ENCODE data around the gene POLR2A.

DNA sequence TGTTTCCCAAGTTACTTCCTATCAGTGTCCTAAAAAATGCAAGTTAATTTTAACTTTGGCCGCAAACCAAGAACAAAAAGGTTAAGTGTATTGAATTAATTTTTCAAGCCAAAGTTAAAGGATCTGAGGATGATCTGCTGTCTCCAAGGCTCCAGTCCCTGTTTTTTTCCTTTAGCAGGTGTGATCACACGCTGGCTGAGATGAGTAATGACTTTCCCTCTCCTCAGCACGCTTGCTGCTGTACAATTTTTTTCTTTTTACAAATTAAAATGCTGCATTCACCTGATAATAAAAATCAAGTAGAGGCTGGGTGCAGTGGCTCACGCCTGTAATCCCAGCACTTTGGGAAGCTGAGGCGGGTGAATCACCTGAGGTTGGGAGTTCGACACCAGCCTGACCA lies 60.7 kb downstream of the POLR2A start:
- TF ChIP-seq, protein P1, sequence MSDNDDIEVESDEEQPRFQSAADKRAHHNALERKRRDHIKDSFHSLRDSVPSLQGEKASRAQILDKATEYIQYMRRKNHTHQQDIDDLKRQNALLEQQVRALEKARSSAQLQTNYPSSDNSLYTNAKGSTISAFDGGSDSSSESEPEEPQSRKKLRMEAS (IDR thresholded peaks at IDR 0.05): no peak
- TF ChIP-seq RAD21 (IDR thresholded peaks at IDR 0.05; ENCODE audit: low read depth): no peak
- TF ChIP-seq TAF1 (IDR thresholded peaks at IDR 0.05; ENCODE audit: low read depth): no peak
- no peak for TF ChIP-seq CEBPB (IDR thresholded peaks at IDR 0.05)
- no peak for TF ChIP-seq TEAD4 (IDR thresholded peaks at IDR 0.05)
- TF ChIP-seq, protein P2, sequence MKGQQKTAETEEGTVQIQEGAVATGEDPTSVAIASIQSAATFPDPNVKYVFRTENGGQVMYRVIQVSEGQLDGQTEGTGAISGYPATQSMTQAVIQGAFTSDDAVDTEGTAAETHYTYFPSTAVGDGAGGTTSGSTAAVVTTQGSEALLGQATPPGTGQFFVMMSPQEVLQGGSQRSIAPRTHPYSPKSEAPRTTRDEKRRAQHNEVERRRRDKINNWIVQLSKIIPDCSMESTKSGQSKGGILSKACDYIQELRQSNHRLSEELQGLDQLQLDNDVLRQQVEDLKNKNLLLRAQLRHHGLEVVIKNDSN (IDR thresholded peaks at IDR 0.05): no peak
- no peak for TF ChIP-seq TCF12 (IDR thresholded peaks at IDR 0.05; ENCODE audit: low read depth)
- TF ChIP-seq, protein P3, sequence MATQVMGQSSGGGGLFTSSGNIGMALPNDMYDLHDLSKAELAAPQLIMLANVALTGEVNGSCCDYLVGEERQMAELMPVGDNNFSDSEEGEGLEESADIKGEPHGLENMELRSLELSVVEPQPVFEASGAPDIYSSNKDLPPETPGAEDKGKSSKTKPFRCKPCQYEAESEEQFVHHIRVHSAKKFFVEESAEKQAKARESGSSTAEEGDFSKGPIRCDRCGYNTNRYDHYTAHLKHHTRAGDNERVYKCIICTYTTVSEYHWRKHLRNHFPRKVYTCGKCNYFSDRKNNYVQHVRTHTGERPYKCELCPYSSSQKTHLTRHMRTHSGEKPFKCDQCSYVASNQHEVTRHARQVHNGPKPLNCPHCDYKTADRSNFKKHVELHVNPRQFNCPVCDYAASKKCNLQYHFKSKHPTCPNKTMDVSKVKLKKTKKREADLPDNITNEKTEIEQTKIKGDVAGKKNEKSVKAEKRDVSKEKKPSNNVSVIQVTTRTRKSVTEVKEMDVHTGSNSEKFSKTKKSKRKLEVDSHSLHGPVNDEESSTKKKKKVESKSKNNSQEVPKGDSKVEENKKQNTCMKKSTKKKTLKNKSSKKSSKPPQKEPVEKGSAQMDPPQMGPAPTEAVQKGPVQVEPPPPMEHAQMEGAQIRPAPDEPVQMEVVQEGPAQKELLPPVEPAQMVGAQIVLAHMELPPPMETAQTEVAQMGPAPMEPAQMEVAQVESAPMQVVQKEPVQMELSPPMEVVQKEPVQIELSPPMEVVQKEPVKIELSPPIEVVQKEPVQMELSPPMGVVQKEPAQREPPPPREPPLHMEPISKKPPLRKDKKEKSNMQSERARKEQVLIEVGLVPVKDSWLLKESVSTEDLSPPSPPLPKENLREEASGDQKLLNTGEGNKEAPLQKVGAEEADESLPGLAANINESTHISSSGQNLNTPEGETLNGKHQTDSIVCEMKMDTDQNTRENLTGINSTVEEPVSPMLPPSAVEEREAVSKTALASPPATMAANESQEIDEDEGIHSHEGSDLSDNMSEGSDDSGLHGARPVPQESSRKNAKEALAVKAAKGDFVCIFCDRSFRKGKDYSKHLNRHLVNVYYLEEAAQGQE (IDR thresholded peaks at IDR 0.05; ENCODE audit: low read depth): no peak
- no peak for TF ChIP-seq NFIC (IDR thresholded peaks at IDR 0.05)
- TF ChIP-seq FOXM1 (IDR thresholded peaks at IDR 0.05; ENCODE audit: borderline replicate concordance, low read depth): no peak
- no peak for TF ChIP-seq YY1 (IDR thresholded peaks at IDR 0.05; ENCODE audit: low read depth)
- TF ChIP-seq EP300 (IDR thresholded peaks at IDR 0.05; ENCODE audit: borderline replicate concordance): no peak
- no peak for TF ChIP-seq ZBTB7A (IDR thresholded peaks at IDR 0.05; ENCODE audit: low read depth)
- no peak for TF ChIP-seq EGR1 (IDR thresholded peaks at IDR 0.05)
